ENCODE data around the gene SBSN. TPM values are rescaled to one million over a fixed set of nuclear protein-coding genes. Genes with fewer than 3 reads are reported as not detected.

SBSN gene
- total and polyA plus RNA-seq, 2 donors (not counting 1 experiment from before 2014, with no cell fraction given): not detected

- DNase-seq (no peak), ATAC-seq (ENCODE audit: low read depth) (no peak)
- Histone ChIP-seq H3K27me3 (replicated peaks in 1 of 4; ENCODE audit: control extremely low read depth in 1 of 4, control insufficient read depth in 3 of 4, insufficient read depth in 4 of 4, low read length in 3 of 4) (peaks cover 0 to 64% (median 11%) of the 10 kb centered on the region in 4 experiments), H3K9ac (ENCODE audit: low read length) (no peak overlapping the region), H3K36me3 (replicated peaks in 1 of 2; ENCODE audit: control extremely low read depth in 1 of 2, control insufficient read depth in 1 of 2, extremely low read depth in 1 of 2, insufficient read depth in 2 of 2, low read length in 1 of 2) (no peaks in the 10 kb centered on the region), H3K4me1 (ENCODE audit: control insufficient read depth in 2 of 2, insufficient read depth in 2 of 2, low read length in 2 of 2) (peaks cover 19 to 21% of the 10 kb centered on the region in 2 donors), H3K27ac (ENCODE audit: low read length in 2 of 2) (no peak overlapping the region), H3K4me2 (replicated peaks; ENCODE audit: low read depth, low read length, poor library complexity, severe bottlenecking) (no peak overlapping the region), H3K4me3 (ENCODE audit: control extremely low read depth in 1 of 5, extremely low read depth in 1 of 5, insufficient read depth in 1 of 5, low read depth in 2 of 5, low read length in 4 of 5) (no peak overlapping the region), H4K20me1 (ENCODE audit: control insufficient read depth, insufficient read depth, low read length, poor library complexity, severe bottlenecking) (no peaks in the 10 kb centered on the region), H3K9me3 (ENCODE audit: control extremely low read depth in 1 of 3, control insufficient read depth in 2 of 3, insufficient read depth in 1 of 3, low read length in 2 of 3) (peaks cover 0 to 11% (median 0%) of the 10 kb centered on the region in 3 donors), H2AFZ (ENCODE audit: insufficient read depth, low read depth, low read length, poor library complexity, severe bottlenecking) (no peak overlapping the region), H3K79me2 (ENCODE audit: control insufficient read depth, insufficient read depth, low read length) (no peaks in the 10 kb centered on the region)
- Mint-ChIP-seq H3K4me1 (peaks cover 19% of the 10 kb centered on the region), H3K4me3 (no peak overlapping the region), H3K9me3 (ENCODE audit: insufficient read depth) (no peaks in the 10 kb centered on the region), H3K27me3 (peaks cover 46% of the 10 kb centered on the region), H3K27ac (no peak overlapping the region)
- ChIA-PET POLR2A (no interaction called here), CTCF (interaction anchor here (1.1 to 3.9 kb wide), 8 partner anchors 9 to 179 kb away, joined by 3 to 24 read pairs (median 10); no protein-coding TSS in a partner anchor)
- WGBS (ENCODE audit: insufficient coverage): 100% methylated on average over 4 of the region's 7 CpGs
- TF ChIP-seq CTCF (IDR thresholded peaks at IDR 0.05) (no peak), EZH2 (IDR thresholded peaks at IDR 0.05; ENCODE audit: borderline replicate concordance, insufficient read depth, low read depth, low read length, poor library complexity, severe bottlenecking) (no peak)
- intact Hi-C loops (cut with micrococcal nuclease): no loop called here
These were observed 16.8 kb downstream of the SBSN start for GRCh38 chr19:35511337-35511736.

- H3K27me3 ChIP-seq (replicated peaks in 1 of 4; ENCODE audit: control extremely low read depth in 1 of 4, control insufficient read depth in 3 of 4, insufficient read depth in 4 of 4, low read length in 3 of 4): peaks cover 0 to 70% (median 11%) of the 10 kb centered on the region in 4 experiments
- no peaks in the 10 kb centered on the region for H3K9me3 Mint-ChIP-seq (ENCODE audit: insufficient read depth)
- ATAC-seq (ENCODE audit: low read depth) (no peak), DNase-seq (no peak)
- peak overlapping the region; percentile 50 for H3K9ac ChIP-seq (ENCODE audit: low read length)
- H3K27me3 Mint-ChIP-seq: peaks cover 54% of the 10 kb centered on the region
- H3K79me2 ChIP-seq (ENCODE audit: control insufficient read depth, insufficient read depth, low read length): no peaks in the 10 kb centered on the region
- H3K36me3 ChIP-seq (replicated peaks in 1 of 2; ENCODE audit: control extremely low read depth in 1 of 2, control insufficient read depth in 1 of 2, extremely low read depth in 1 of 2, insufficient read depth in 2 of 2, low read length in 1 of 2): no peaks in the 10 kb centered on the region
- intact Hi-C loops (cut with micrococcal nuclease): no loop called here
- H3K9me3 ChIP-seq (ENCODE audit: control extremely low read depth in 1 of 3, control insufficient read depth in 2 of 3, insufficient read depth in 1 of 3, low read length in 2 of 3): peaks cover 0 to 11% (median 0%) of the 10 kb centered on the region in 3 donors
- POLR2A ChIA-PET: interaction anchor here (0.7 kb wide), 1 partner anchor 695 kb away, joined by 3 read pairs; no protein-coding TSS in a partner anchor
- peaks cover 19% of the 10 kb centered on the region for H3K4me1 Mint-ChIP-seq
- no peaks in the 10 kb centered on the region for H4K20me1 ChIP-seq (ENCODE audit: control insufficient read depth, insufficient read depth, low read length, poor library complexity, severe bottlenecking)
- 22% methylated on average over 12 of the region's 15 CpGs for WGBS (ENCODE audit: insufficient coverage)
- H3K4me1 ChIP-seq (ENCODE audit: control insufficient read depth in 2 of 2, insufficient read depth in 2 of 2, low read length in 2 of 2): peaks cover 19 to 21% of the 10 kb centered on the region in 2 donors
- peak overlapping the region; percentile 79 for H2AFZ ChIP-seq (ENCODE audit: insufficient read depth, low read depth, low read length, poor library complexity, severe bottlenecking)
- CTCF ChIA-PET: interaction anchor here (0.8 to 3.9 kb wide), 23 partner anchors 10 to 208 kb away, joined by 3 to 24 read pairs (median 4); partner anchors contain the start of gene KRTDAP
- H3K4me3 ChIP-seq (ENCODE audit: control extremely low read depth in 1 of 5, extremely low read depth in 1 of 5, insufficient read depth in 1 of 5, low read depth in 2 of 5, low read length in 4 of 5): peak overlapping the region in 1 of 5 experiments; percentile 62
- H3K27ac Mint-ChIP-seq: no peak overlapping the region
- TF ChIP-seq CTCF (IDR thresholded peaks at IDR 0.05): peak; percentile 66
- TF ChIP-seq EZH2 (IDR thresholded peaks at IDR 0.05; ENCODE audit: borderline replicate concordance, insufficient read depth, low read depth, low read length, poor library complexity, severe bottlenecking): no peak
- H3K4me2 ChIP-seq (replicated peaks; ENCODE audit: low read depth, low read length, poor library complexity, severe bottlenecking): peak overlapping the region; percentile 79
- H3K4me3 Mint-ChIP-seq: peak overlapping the region; percentile 76
- H3K27ac ChIP-seq (ENCODE audit: low read length in 2 of 2): no peak overlapping the region
These were observed 17.5 kb downstream of the SBSN start for GRCh38 chr19:35510626-35510964.

Measured in B cell (primary cell).